ENCODE results near the gene CDH5. TPM values are rescaled to one million over a fixed set of nuclear protein-coding genes. Genes with fewer than 3 reads are reported as not detected.

Gene CDH5
- total RNA-seq (10 to 100 TPM; 12.6 to 26.0 (median 14.3) TPM), polyA plus RNA-seq (10 to 100 TPM in 1 of 3 donors, under 1 TPM in 2; 0.60 to 11.5 (median 0.69) TPM)

DNA sequence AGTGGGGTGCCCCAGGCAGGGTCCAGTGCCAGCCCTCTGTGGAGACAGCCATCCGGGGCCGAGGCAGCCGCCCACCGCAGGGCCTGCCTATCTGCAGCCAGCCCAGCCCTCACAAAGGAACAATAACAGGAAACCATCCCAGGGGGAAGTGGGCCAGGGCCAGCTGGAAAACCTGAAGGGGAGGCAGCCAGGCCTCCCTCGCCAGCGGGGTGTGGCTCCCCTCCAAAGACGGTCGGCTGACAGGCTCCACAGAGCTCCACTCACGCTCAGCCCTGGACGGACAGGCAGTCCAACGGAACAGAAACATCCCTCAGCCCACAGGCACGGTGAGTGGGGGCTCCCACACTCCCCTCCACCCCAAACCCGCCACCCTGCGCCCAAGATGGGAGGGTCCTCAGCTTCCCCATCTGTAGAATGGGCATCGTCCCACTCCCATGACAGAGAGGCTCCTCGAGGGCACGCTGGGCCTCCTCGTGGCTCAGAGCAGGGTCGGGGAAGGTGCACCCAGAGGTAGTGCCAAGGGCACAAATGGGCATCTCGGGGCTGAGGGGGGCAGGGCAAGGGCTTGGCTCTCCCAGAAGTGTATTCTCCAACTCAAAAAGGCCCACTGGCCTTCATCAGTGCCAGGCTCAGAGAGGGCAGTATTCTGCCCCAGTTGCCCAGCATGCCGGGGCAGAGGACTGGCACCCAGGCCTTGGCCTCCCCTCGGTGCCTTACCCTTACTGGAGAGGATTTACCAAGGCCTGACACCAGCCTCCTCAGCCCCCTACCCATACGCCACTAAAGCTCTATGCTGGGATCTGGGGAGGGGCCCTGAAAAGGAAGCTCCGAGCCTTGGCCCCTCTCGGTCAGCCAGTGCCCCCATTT, at the start of gene CDH5:
Gene CDH5 (plus strand): TSS at position 259 of the 867 bp plus-strand sequence. CDS start 12,647 bp downstream, outside the sequence.
- Histone ChIP-seq H3K27ac (peak within 1 kb of the TSS; percentile 43 to 71 (median 52)), H3K27me3 (peaks cover 0 to 16% (median 0%) of the 10 kb centered on the region in 3 donors), H3K36me3 (no peaks in the 10 kb centered on the region), H3K9me3 (no peaks in the 10 kb centered on the region), H3K4me3 (peak within 1 kb of the TSS; percentile 2 to 33 (median 26)), H3K4me1 (peaks cover 0 to 8% (median 8%) of the 10 kb centered on the region in 4 donors)
- 68 to 70% methylated on average over 25 of the region's 25 CpGs for WGBS, 2 donors
- peak; percentile 87 for DNase-seq
- intact Hi-C loops (cut with DNase I) = no loop called here
- no peak for TF ChIP-seq EP300 (IDR thresholded peaks at IDR 0.05)
- peak in 3 of 4 donors; percentile 21 to 63 (median 59) for TF ChIP-seq POLR2AphosphoS5 (IDR thresholded peaks at IDR 0.05)

- TF ChIP-seq POLR2A (IDR thresholded peaks at IDR 0.05) (no peak), POLR2AphosphoS5 (IDR thresholded peaks at IDR 0.05) (no peak), EP300 (IDR thresholded peaks at IDR 0.05) (no peak)
- TF ChIP-seq, protein P1, sequence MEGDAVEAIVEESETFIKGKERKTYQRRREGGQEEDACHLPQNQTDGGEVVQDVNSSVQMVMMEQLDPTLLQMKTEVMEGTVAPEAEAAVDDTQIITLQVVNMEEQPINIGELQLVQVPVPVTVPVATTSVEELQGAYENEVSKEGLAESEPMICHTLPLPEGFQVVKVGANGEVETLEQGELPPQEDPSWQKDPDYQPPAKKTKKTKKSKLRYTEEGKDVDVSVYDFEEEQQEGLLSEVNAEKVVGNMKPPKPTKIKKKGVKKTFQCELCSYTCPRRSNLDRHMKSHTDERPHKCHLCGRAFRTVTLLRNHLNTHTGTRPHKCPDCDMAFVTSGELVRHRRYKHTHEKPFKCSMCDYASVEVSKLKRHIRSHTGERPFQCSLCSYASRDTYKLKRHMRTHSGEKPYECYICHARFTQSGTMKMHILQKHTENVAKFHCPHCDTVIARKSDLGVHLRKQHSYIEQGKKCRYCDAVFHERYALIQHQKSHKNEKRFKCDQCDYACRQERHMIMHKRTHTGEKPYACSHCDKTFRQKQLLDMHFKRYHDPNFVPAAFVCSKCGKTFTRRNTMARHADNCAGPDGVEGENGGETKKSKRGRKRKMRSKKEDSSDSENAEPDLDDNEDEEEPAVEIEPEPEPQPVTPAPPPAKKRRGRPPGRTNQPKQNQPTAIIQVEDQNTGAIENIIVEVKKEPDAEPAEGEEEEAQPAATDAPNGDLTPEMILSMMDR (IDR thresholded peaks at IDR 0.05) = no peak
- Histone ChIP-seq H3K4me1 (peaks cover 0 to 6% (median 0%) of the 10 kb centered on the region in 4 donors), H3K27me3 (no peaks in the 10 kb centered on the region), H3K36me3 (no peaks in the 10 kb centered on the region), H3K27ac (no peak overlapping the region), H3K4me3 (no peak overlapping the region), H3K9me3 (no peaks in the 10 kb centered on the region)
- DNase-seq = no peak
- 69 to 88% methylated on average over 1 of the region's 1 CpG for WGBS, 2 donors
- intact Hi-C loops (cut with DNase I) = no loop called here
These were observed 48.0 kb upstream of the CDH5 start for GRCh38 chr16:66318505-66318904.

DNA sequence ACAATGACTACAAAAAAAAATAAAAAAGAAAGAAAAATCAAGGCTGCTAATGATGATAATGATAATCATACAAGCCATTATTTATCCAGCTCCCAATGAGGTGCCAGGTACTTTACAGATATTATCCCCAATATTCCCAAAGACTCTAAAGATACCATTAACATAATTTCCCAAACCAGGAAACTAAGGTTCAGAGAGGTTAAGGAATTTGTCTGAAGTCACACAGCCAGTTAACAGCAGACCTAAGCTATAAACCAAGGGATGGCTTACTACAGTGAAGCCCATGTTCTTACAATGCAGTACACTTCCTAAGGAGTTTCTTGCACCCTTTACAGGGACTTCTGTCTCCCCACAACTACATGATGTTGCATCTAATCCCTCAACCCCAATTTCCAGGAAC, 45.7 kb upstream of the CDH5 start:
- DNase-seq = no peak
- no peak for TF ChIP-seq POLR2A (IDR thresholded peaks at IDR 0.05)
- TF ChIP-seq, protein P1 (IDR thresholded peaks at IDR 0.05) = no peak
- Histone ChIP-seq H3K36me3 (no peaks in the 10 kb centered on the region), H3K9me3 (no peaks in the 10 kb centered on the region), H3K4me3 (no peak overlapping the region), H3K27me3 (no peaks in the 10 kb centered on the region), H3K4me1 (no peaks in the 10 kb centered on the region), H3K27ac (no peak overlapping the region)
- intact Hi-C loops (cut with DNase I) = no loop called here

- no peak for DNase-seq
- WGBS, 2 donors = 23 to 62% methylated on average over 4 of the region's 4 CpGs
- Histone ChIP-seq H3K36me3 (no peaks in the 10 kb centered on the region), H3K4me1 (peaks cover 0 to 7% (median 3%) of the 10 kb centered on the region in 4 donors), H3K27ac (no peak overlapping the region), H3K27me3 (no peaks in the 10 kb centered on the region), H3K4me3 (no peak overlapping the region), H3K9me3 (no peaks in the 10 kb centered on the region)
- intact Hi-C loops (cut with DNase I) = no loop called here
- TF ChIP-seq POLR2A (IDR thresholded peaks at IDR 0.05) = no peak
- TF ChIP-seq, protein P1 (IDR thresholded peaks at IDR 0.05) = no peak
- TF ChIP-seq POLR2AphosphoS5 (IDR thresholded peaks at IDR 0.05) = no peak
- no peak for TF ChIP-seq EP300 (IDR thresholded peaks at IDR 0.05)
These were observed 44.3 kb upstream of the CDH5 start for GRCh38 chr16:66322174-66322573.

GRCh38 chr16:66324815-66325515, 41.5 kb upstream of the CDH5 start:
- 69 to 73% methylated on average over 11 of the region's 11 CpGs for WGBS, 2 donors
- Histone ChIP-seq H3K27ac (no peak overlapping the region), H3K4me3 (no peak overlapping the region), H3K9me3 (no peaks in the 10 kb centered on the region), H3K36me3 (no peaks in the 10 kb centered on the region), H3K27me3 (no peaks in the 10 kb centered on the region), H3K4me1 (peaks cover 0 to 8% (median 3%) of the 10 kb centered on the region in 4 donors)
- DNase-seq = no peak
- intact Hi-C loops (cut with DNase I) = no loop called here
- TF ChIP-seq POLR2AphosphoS5 (IDR thresholded peaks at IDR 0.05) = no peak
- TF ChIP-seq, protein P1 (IDR thresholded peaks at IDR 0.05) = no peak
